GM19324 (cell line): ENCODE data around the gene CYP1A2.

ENCODE experiments used
- ATAC-seq: cut with Tn5 transposase; IDR thresholded peaks from one replicate; pipeline ENCODE4 v1.9.1; 2021; ENCODE audit warnings: mild to moderate bottlenecking, moderate library complexity; ENCODE audit not compliant: unreplicated experiment, low FRiP score

The CYP1A2 gene

GRCh38 chr15:74801311-74801997, 52.8 kb downstream of the CYP1A2 start:
- ATAC-seq = no peak

GRCh38 chr15:74802290-74802689, 53.6 kb downstream of the CYP1A2 start:
- no peak for ATAC-seq

- ATAC-seq = no peak
Measured at GRCh38 chr15:74802862-74803447, 54.3 kb downstream of the CYP1A2 start.

- no peak for ATAC-seq
Measured at GRCh38 chr15:74804935-74805334, 56.3 kb downstream of the CYP1A2 start.
